GM06990 (cell line): ENCODE results near the gene RPL36AL.

Source experiments
- DNase-seq: peaks from one replicate; pipeline ENCODE4 v3.0.0-alpha.2; 2011; ENCODE audit not compliant: insufficient read length; ENCODE audit errors: extremely low read depth
- H3K27me3 ChIP-seq: replicated peaks from 2 replicates; pipeline ENCODE4 v1.6.0; 2011; ENCODE audit warnings: low read length; ENCODE audit not compliant: control insufficient read depth, insufficient read depth
- H3K36me3 ChIP-seq: 2 replicates; pipeline ENCODE4 v1.5.1; 2011; ENCODE audit warnings: low read length; ENCODE audit not compliant: control insufficient read depth, insufficient read depth
- H3K4me3 ChIP-seq: replicated peaks from 2 replicates; pipeline ENCODE4 v1.5.1; 2011; ENCODE audit warnings: low read depth, mild to moderate bottlenecking, control low read depth, low read length
- CTCF ChIP-seq: IDR thresholded peaks from 2 replicates; pipeline ENCODE4 v1.5.1; 2011; ENCODE audit warnings: low read length, control low read depth, mild to moderate bottlenecking, inconsistent platforms; ENCODE audit not compliant: insufficient read depth, poor library complexity, severe bottlenecking

RPL36AL gene

DNA sequence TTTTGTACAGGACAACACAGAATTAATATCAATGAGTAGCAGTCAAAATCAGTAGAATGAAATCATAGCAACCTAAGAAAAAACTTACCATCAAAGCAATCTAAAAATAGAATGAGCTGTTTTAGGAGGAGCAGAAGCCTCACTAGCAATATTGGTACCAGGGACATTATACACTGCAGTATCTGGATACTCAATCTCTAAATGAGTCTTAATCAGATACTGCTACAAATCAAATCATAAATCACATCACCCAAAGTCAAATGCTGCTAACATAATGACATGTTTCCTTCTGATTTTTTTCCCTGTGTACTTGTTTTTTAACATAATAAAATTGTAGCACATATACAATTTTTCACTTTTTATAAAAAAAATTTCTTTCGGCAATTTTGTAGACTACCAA is 42.3 kb downstream of the RPL36AL start:
- no peak for DNase-seq
- TF ChIP-seq CTCF: no peak
- H3K36me3 ChIP-seq: peaks cover 7% of the 10 kb centered on the region
- no peaks in the 10 kb centered on the region for H3K27me3 ChIP-seq
- no peak overlapping the region for H3K4me3 ChIP-seq

DNA sequence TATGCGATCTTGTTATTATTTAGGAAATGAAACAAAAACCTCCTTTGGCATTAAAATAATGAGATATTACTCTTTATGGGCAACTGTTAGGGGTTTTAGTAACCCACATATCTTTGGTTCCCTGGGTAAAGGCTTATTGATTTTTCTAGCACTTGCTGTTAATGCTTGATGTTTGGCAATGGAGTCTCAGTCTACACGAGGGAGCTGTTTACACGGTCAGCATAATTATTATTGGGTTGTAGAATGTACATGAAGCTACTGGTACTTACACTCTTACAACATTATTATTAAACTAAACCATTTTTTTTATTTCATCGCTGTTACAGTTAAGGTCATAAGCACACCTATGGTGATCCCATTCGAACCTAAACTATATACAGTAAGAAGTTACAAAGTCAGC is 46.4 kb downstream of the RPL36AL start:
- DNase-seq: no peak
- Histone ChIP-seq H3K27me3 (no peaks in the 10 kb centered on the region), H3K36me3 (peaks cover 7% of the 10 kb centered on the region), H3K4me3 (no peak overlapping the region)
- TF ChIP-seq CTCF: no peak

DNA sequence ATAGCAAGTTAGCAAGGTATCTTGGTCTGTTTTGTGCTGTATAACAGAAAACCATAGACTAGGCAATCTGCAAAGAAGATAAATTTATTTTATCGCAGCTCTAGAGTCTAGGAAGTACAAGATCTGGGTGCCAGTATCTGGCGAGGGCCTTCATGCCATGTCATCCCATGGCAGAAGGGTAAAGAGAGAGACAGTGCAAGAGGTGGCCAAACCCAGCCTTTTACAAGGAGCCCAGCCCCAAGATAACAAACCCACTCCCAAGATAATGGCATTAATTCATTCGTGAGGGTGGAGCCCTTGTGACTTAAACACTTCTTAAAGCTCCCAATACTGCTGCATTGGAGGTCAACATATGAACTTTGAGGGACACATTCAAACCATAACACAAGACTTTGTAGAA is 51.1 kb downstream of the RPL36AL start:
- H3K4me3 ChIP-seq: no peak overlapping the region
- peaks cover 3% of the 10 kb centered on the region; the same call in 1 of the 2 replicates for H3K36me3 ChIP-seq
- TF ChIP-seq CTCF: no peak
- H3K27me3 ChIP-seq: no peaks in the 10 kb centered on the region
- DNase-seq: no peak
